Smooth muscle cell of trachea (primary cell): ENCODE data around the gene ZNF253. TPM values are rescaled to one million over a fixed set of nuclear protein-coding genes. Genes with fewer than 3 reads are reported as not detected.

Source experiments
- total RNA-seq: library from RNA; depleted of rRNA; stranded (reverse); fragments of >200 nt; gene quantifications from 2 replicates; pipeline ENCODE4 v1.2.1, GENCODE V29; 2014

The ZNF253 gene
- 2.5 and 2.8 TPM in 2 replicates for total RNA-seq

GRCh38 chr19:19865750-19866610 lies at the start of gene ZNF253:
Gene ZNF253 (plus strand): TSS chr19:19865882. CDS start chr19:19865997, 115 bp downstream.

GRCh38 chr19:19821366-19821951 lies 44.2 kb upstream of the ZNF253 start, which contains the start of gene ZNF506:
Gene ZNF506 (minus strand): TSS chr19:19821750. CDS start chr19:19821603, 147 bp downstream.

GRCh38 chr19:19900729-19901444 lies 35.2 kb downstream of the ZNF253 start, which contains the start of gene ZNF93:
Gene ZNF93 (plus strand): TSS chr19:19900946. CDS start chr19:19901089, 143 bp downstream.

Other genes starting within 250 kb of the ZNF253 start
- gene PBX4, start 247.2 kb upstream of the ZNF253 start, total RNA-seq = 1.2 and 1.6 TPM in 2 replicates
- 1.2 and 2.6 TPM in 2 replicates for gene LPAR2, start 237.7 kb upstream of the ZNF253 start, total RNA-seq
- 4.4 and 9.1 TPM in 2 replicates for gene GMIP, start 222.2 kb upstream of the ZNF253 start, total RNA-seq
- 42.8 and 114 TPM in 2 replicates for gene ATP13A1, start 202.2 kb upstream of the ZNF253 start, total RNA-seq
- 4.6 and 7.1 TPM in 2 replicates for gene ZNF101, start 197.0 kb upstream of the ZNF253 start, total RNA-seq
- gene ZNF14, start 132.8 kb upstream of the ZNF253 start, total RNA-seq = 5.8 and 7.9 TPM in 2 replicates
- gene ZNF506, start 44.1 kb upstream of the ZNF253 start, total RNA-seq = 11.4 and 20.7 TPM in 2 replicates
- gene ZNF93, start 35.1 kb downstream of the ZNF253 start, total RNA-seq = 2.2 and 5.1 TPM in 2 replicates
- gene ZNF682, start 173.6 kb downstream of the ZNF253 start, total RNA-seq = 3.0 and 3.8 TPM in 2 replicates
- 1.3 and 3.5 TPM in 2 replicates for gene ZNF90, start 212.1 kb downstream of the ZNF253 start, total RNA-seq